Activated T-cell treated with anti-CD3 and anti-CD28 coated beads, Interleukin-2, amount 50 U/mL, for 24 hours (primary cell): Measurements from ENCODE around the gene GSTM4.
"Not testable (repeated sequence)": the region's sequence is repeated elsewhere in the genome, so short reads cannot be mapped to it uniquely, and the experiment has no call there.

Experiments used
- DNase-seq: peaks from one replicate; pipeline ENCODE4 v3.0.0-alpha.2; 2020
- H3K27ac Mint-ChIP-seq: 2 replicates; pipeline ENCODE4 v1.8.0; 2020; ENCODE audit warnings: mild to moderate bottlenecking, mixed read lengths
- H3K27me3 Mint-ChIP-seq: 2 replicates; pipeline ENCODE4 v1.8.0; 2020; ENCODE audit warnings: mixed read lengths
- H3K36me3 Mint-ChIP-seq: 2 replicates; pipeline ENCODE4 v1.8.0; 2020; ENCODE audit warnings: low read depth, mixed read lengths
- H3K4me1 Mint-ChIP-seq: 2 replicates; pipeline ENCODE4 v1.8.0; 2020; ENCODE audit warnings: low read depth, mixed read lengths
- H3K4me3 Mint-ChIP-seq: 2 replicates; pipeline ENCODE4 v1.8.0; 2020; ENCODE audit warnings: mild to moderate bottlenecking, moderate library complexity, mixed read lengths
- H3K9me3 Mint-ChIP-seq: 2 replicates; pipeline ENCODE4 v1.8.0; 2020; ENCODE audit warnings: mixed read lengths

Gene GSTM4

GRCh38 chr1:109685399-109685798 is 29.5 kb downstream of the GSTM4 start:
- peaks cover 23% of the 10 kb centered on the region for H3K4me1 Mint-ChIP-seq
- not testable (repeated sequence) for H3K9me3 Mint-ChIP-seq, H3K27ac Mint-ChIP-seq, DNase-seq, H3K4me3 Mint-ChIP-seq, H3K27me3 Mint-ChIP-seq
- H3K36me3 Mint-ChIP-seq: peaks cover 23% of the 10 kb centered on the region

DNA sequence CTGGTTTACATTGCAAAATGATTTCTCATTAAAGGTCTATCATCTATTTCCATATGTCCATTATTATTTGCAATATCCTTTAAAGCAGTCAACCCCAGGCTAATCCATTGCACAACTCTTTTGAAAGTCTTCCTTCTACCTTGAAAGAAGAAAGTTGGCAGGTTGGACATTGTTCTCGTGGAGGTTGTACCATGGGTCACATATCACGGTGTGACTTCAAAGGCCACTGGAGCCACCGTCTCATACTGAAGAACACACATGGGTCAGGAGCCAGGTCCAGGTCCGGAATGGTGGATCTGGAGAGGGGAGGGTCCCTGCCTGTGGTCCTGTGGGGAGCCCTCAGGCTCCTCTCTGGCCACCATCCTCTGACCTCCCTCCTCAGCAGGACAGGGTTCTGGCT is 30.0 kb downstream of the GSTM4 start:
- H3K4me1 Mint-ChIP-seq: peaks cover 24% of the 10 kb centered on the region
- not testable (repeated sequence) for H3K4me3 Mint-ChIP-seq, H3K27ac Mint-ChIP-seq, DNase-seq, H3K27me3 Mint-ChIP-seq, H3K9me3 Mint-ChIP-seq
- peaks cover 28% of the 10 kb centered on the region for H3K36me3 Mint-ChIP-seq

DNA sequence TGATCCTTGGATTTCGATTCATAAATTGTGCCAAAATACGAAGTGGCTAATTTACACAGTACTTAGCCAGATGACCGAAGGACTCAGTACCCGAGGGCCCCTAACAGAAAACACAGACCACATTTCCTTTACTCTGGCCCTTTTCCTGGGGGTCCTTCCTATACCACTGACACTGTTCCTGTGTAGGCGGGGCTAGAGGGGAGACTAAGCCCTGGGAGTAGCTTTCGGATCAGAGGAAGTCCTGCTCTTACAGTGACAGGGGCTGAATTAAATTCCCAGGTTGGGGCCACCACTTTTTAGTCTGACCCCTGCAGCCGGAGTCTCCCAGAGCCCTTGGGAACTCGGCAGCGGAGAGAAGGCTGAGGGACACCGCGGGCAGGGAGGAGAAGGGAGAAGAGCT is 31.2 kb downstream of the GSTM4 start:
- Mint-ChIP-seq H3K4me1 (peaks cover 27% of the 10 kb centered on the region), H3K4me3 (peak overlapping the region; percentile 91), H3K27ac (peak overlapping the region; percentile 95), H3K36me3 (peaks cover 36% of the 10 kb centered on the region)
- DNase-seq, H3K27me3 Mint-ChIP-seq, H3K9me3 Mint-ChIP-seq: not testable (repeated sequence)

DNA sequence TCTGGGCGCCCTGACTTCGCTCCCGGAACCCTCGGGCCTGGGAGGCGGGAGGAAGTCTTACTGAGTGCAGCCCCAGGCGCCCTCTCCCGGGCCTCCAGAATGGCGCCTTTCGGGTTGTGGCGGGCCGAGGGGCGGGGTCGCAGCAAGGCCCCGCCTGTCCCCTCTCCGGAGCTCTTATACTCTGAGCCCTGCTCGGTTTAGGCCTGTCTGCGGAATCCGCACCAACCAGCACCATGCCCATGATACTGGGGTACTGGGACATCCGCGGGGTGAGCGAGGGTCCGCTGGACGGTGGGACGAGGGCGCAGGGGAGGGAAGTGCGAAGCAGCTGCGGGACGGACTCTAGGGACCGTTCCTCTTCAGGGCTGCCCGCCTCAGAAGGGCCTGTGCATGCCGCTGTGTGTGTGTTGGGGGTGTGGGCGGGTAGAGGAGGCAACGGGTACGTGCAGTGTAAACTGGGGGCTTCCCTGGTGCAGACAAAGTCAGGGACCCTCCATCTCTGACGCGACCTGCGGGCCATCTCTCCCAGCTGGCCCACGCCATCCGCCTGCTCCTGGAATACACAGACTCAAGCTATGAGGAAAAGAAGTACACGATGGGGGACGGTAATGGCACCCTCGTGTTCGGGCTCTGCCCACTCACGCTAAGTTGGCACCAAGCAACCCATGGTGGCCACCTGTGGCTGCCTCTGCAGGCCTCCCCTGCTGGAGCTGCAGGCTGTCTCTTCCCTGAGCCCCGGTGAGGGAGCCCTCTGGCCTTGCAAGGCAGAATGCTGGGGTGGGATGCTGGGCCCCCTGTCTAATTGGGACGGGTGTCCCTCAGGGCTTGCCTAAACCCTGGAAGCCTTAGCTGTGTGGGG is 32.0 kb downstream of the GSTM4 start, which contains the start of gene GSTM1:
Gene GSTM1, plus strand, starts transcription at position 177 of the 859 bp plus-strand sequence. Its CDS starts 57 bp downstream, at position 234.
- H3K36me3 Mint-ChIP-seq: peaks cover 42% of the 10 kb centered on the region

GRCh38 chr1:109689844-109690405 is 34.0 kb downstream of the GSTM4 start:
- peaks cover 47% of the 10 kb centered on the region for H3K36me3 Mint-ChIP-seq
- H3K27ac Mint-ChIP-seq: no peak overlapping the region
- H3K27me3 Mint-ChIP-seq: no peaks in the 10 kb centered on the region
- peaks cover 27% of the 10 kb centered on the region for H3K4me1 Mint-ChIP-seq
- H3K4me3 Mint-ChIP-seq: peak overlapping the region; percentile 91
- DNase-seq: no peak
- H3K9me3 Mint-ChIP-seq: no peaks in the 10 kb centered on the region

More for the DNA sequence above, 32.0 kb downstream of the GSTM4 start, which contains the start of gene GSTM1:
- peak; percentile 93 for DNase-seq
- Mint-ChIP-seq H3K27ac (peak within 1 kb of the TSS; percentile 95), H3K9me3 (no peaks in the 10 kb centered on the region), H3K27me3 (no peaks in the 10 kb centered on the region), H3K4me3 (peak within 1 kb of the TSS; percentile 91), H3K4me1 (peaks cover 27% of the 10 kb centered on the region)

DNA sequence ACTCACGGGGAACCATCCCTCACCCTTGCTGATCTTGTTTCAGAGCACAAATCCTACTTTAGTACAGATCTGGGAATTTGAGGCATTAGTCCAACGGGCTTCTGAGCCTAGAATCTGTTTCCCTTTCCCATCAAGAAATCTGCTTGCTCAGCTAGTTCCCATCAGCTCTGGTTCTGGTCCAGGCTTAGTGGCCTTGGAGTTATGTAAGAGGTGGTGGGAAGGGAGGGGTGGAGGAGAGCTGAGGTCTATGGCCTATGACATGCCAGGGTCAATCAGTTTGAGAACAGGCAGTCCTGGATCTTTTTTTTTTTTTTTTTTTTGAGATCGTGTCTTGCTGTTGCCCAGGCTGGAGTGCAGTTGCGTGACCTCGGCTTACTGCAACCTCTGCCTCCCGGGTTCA is 35.9 kb downstream of the GSTM4 start:
- peaks cover 61% of the 10 kb centered on the region for H3K36me3 Mint-ChIP-seq
- H3K27ac Mint-ChIP-seq: no peak overlapping the region
- DNase-seq: no peak
- H3K27me3 Mint-ChIP-seq: no peaks in the 10 kb centered on the region
- no peaks in the 10 kb centered on the region for H3K9me3 Mint-ChIP-seq
- H3K4me3 Mint-ChIP-seq: no peak overlapping the region
- peaks cover 27% of the 10 kb centered on the region for H3K4me1 Mint-ChIP-seq

DNA sequence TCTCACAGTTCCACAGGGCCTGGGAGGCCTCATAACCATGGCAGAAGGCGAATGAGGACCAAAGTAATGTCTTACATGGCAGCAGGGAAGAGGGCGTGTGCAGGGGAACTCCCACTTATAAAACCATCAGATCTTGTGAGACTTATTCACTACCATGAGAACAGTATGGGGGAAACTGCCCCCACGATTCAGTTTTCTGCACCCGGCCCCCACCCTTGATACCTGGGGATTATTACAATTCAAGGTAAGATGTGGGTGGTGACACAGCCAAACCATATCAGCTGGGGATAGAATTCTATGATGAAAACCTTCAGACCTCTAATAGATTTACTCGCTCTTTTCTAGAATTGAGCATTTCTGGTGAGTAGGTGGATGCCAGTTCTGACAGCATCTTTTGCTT is 38.5 kb downstream of the GSTM4 start:
- Mint-ChIP-seq H3K4me1 (peaks cover 12% of the 10 kb centered on the region), H3K36me3 (peaks cover 60% of the 10 kb centered on the region)
- DNase-seq, H3K27me3 Mint-ChIP-seq, H3K4me3 Mint-ChIP-seq, H3K27ac Mint-ChIP-seq, H3K9me3 Mint-ChIP-seq: not testable (repeated sequence)

DNA sequence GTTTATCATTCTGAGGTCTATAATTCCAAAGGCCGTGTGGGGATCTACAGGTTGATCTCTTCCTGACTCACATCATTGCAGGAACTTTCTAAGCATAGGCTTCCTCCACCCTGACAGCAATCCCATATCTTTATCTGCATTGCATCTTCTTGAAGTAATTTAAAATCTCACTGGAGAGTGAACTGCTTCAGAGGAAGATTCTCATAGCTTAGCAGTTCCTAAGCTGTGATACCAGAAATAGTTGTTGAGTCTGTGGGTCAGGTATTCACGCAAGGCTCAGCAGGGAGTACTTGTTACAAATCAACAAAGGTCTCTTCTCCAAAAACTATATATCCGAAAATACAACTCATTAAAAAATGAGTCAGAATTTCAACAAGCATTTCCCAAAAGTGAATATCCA is 39.2 kb downstream of the GSTM4 start:
- not testable (repeated sequence) for H3K4me3 Mint-ChIP-seq, H3K27ac Mint-ChIP-seq, H3K9me3 Mint-ChIP-seq, DNase-seq, H3K27me3 Mint-ChIP-seq, H3K4me1 Mint-ChIP-seq
- H3K36me3 Mint-ChIP-seq: peaks cover 53% of the 10 kb centered on the region

GRCh38 chr1:109697066-109697465 is 41.2 kb downstream of the GSTM4 start:
- H3K9me3 Mint-ChIP-seq: no peaks in the 10 kb centered on the region
- H3K27ac Mint-ChIP-seq: no peak overlapping the region
- peaks cover 38% of the 10 kb centered on the region for H3K36me3 Mint-ChIP-seq
- H3K4me1 Mint-ChIP-seq: no peaks in the 10 kb centered on the region
- DNase-seq: no peak
- H3K4me3 Mint-ChIP-seq: no peak overlapping the region
- H3K27me3 Mint-ChIP-seq: no peaks in the 10 kb centered on the region

- H3K4me1 Mint-ChIP-seq, H3K4me3 Mint-ChIP-seq, H3K27ac Mint-ChIP-seq, H3K9me3 Mint-ChIP-seq, DNase-seq, H3K27me3 Mint-ChIP-seq: not testable (repeated sequence)
- H3K36me3 Mint-ChIP-seq: peaks cover 32% of the 10 kb centered on the region
Measured at GRCh38 chr1:109697861-109698260, 42.0 kb downstream of the GSTM4 start.

- not testable (repeated sequence) for H3K27ac Mint-ChIP-seq, H3K27me3 Mint-ChIP-seq, DNase-seq, H3K4me3 Mint-ChIP-seq, H3K4me1 Mint-ChIP-seq, H3K9me3 Mint-ChIP-seq
- peaks cover 19% of the 10 kb centered on the region for H3K36me3 Mint-ChIP-seq
Measured at GRCh38 chr1:109702940-109703339, 47.0 kb downstream of the GSTM4 start.

- Mint-ChIP-seq H3K4me3 (no peak overlapping the region), H3K36me3 (peaks cover 25% of the 10 kb centered on the region), H3K27me3 (no peaks in the 10 kb centered on the region), H3K4me1 (no peaks in the 10 kb centered on the region), H3K9me3 (peaks cover 12% of the 10 kb centered on the region), H3K27ac (no peak overlapping the region)
- DNase-seq: no peak
Measured at GRCh38 chr1:109704173-109704572, 48.3 kb downstream of the GSTM4 start.

- Mint-ChIP-seq H3K9me3 (peaks cover 17% of the 10 kb centered on the region), H3K36me3 (peaks cover 29% of the 10 kb centered on the region), H3K27me3 (no peaks in the 10 kb centered on the region), H3K27ac (no peak overlapping the region), H3K4me3 (no peak overlapping the region), H3K4me1 (no peaks in the 10 kb centered on the region)
- DNase-seq: no peak
Measured at GRCh38 chr1:109705411-109705810, 49.5 kb downstream of the GSTM4 start.

- not testable (repeated sequence) for H3K4me1 Mint-ChIP-seq, H3K27me3 Mint-ChIP-seq, DNase-seq, H3K4me3 Mint-ChIP-seq, H3K27ac Mint-ChIP-seq
- peaks cover 23% of the 10 kb centered on the region for H3K36me3 Mint-ChIP-seq
- H3K9me3 Mint-ChIP-seq: peaks cover 17% of the 10 kb centered on the region
Measured at GRCh38 chr1:109708949-109709348, 53.0 kb downstream of the GSTM4 start.

DNA sequence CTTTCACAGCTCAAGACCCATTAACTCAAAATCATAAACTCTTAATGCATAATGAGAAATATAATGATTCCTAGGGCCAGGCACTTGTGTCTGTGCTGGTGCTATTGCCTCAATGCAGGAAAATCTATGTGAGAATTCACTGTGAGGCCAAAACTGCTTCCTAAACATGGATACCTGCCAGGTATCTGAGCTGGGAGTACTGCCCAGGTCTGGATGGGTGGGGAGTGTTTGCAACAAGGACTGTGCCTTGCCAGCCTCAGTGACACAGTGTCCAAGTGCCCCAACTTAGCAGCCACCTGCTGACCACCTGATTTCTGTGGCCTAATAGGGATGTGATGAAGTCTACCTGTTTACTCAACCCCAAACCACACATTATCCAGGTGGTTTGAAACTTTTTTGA is 53.9 kb downstream of the GSTM4 start:
- not testable (repeated sequence) for H3K4me3 Mint-ChIP-seq, H3K4me1 Mint-ChIP-seq, DNase-seq, H3K27ac Mint-ChIP-seq
- peaks cover 23% of the 10 kb centered on the region for H3K36me3 Mint-ChIP-seq
- peaks cover 16% of the 10 kb centered on the region for H3K27me3 Mint-ChIP-seq
- peaks cover 17% of the 10 kb centered on the region for H3K9me3 Mint-ChIP-seq
